ENCODE measurements around the gene POMGNT1. TPM values are rescaled to one million over a fixed set of nuclear protein-coding genes. Genes with fewer than 3 reads are reported as not detected.
A peak's percentile ranks its signal among the peaks of the same experiment; 100 is the strongest.

Gene POMGNT1
- total RNA-seq, 1 donor from 2014 or later = 28.5 TPM

DNA sequence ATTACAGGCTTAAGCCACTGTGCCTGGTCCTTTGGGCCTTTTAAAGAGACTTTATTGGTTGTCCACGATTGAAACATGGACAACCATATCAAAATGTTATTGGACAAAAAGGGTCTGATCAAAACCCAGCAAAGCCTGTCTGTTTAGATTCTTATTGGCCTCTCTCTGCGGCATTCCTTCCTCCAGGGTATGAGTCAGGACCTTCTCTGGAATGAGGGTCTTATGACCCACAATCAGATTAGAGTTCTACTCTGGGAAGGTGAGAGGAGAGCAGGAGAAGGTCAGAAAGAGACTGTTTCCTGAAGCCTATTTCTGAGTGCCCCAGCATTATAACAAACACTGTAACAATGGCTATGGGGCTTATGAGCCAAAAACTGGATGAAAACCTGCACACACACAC is 12.8 kb upstream of the POMGNT1 start:
- H3K36me3 ChIP-seq = no peaks in the 10 kb centered on the region
- no peak overlapping the region for H3K4me3 ChIP-seq
- H3K9me3 ChIP-seq = no peaks in the 10 kb centered on the region
- no peaks in the 10 kb centered on the region for H3K27me3 ChIP-seq
- no peak for TF ChIP-seq POLR2A (IDR thresholded peaks at IDR 0.05)
- no peak for TF ChIP-seq POLR2AphosphoS5 (IDR thresholded peaks at IDR 0.05; ENCODE audit: insufficient read depth in 1 of 2, low read depth in 1 of 2)
- TF ChIP-seq, protein P1, sequence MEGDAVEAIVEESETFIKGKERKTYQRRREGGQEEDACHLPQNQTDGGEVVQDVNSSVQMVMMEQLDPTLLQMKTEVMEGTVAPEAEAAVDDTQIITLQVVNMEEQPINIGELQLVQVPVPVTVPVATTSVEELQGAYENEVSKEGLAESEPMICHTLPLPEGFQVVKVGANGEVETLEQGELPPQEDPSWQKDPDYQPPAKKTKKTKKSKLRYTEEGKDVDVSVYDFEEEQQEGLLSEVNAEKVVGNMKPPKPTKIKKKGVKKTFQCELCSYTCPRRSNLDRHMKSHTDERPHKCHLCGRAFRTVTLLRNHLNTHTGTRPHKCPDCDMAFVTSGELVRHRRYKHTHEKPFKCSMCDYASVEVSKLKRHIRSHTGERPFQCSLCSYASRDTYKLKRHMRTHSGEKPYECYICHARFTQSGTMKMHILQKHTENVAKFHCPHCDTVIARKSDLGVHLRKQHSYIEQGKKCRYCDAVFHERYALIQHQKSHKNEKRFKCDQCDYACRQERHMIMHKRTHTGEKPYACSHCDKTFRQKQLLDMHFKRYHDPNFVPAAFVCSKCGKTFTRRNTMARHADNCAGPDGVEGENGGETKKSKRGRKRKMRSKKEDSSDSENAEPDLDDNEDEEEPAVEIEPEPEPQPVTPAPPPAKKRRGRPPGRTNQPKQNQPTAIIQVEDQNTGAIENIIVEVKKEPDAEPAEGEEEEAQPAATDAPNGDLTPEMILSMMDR (IDR thresholded peaks at IDR 0.05) = no peak
- DNase-seq (ENCODE audit: extremely low spot score in 2 of 2) = no peak
- intact Hi-C loops (cut with DNase I) = no loop called here
- no peak overlapping the region for H3K27ac ChIP-seq
- peaks cover 11% of the 10 kb centered on the region for H3K4me1 ChIP-seq

DNA sequence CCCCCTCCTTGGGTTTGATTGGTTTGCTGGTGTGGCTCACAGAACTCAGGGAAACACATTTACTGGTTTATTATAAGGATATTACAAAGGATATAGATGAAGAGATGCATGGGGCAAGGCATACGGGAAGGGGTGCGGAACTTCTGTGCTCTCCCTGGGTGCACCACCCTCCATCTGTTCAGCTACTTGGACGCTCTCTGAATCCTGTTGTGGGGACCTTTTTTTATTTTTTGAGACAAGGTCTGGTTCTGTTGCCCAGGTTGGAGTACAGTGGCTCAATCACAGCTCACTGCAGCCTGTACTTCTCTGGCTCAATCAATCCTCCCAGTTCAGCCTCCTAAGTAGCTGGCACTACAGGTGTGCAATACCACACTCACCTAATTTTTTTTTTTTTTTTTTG is 12.3 kb upstream of the POMGNT1 start:
- Histone ChIP-seq H3K4me1 (peaks cover 15% of the 10 kb centered on the region), H3K4me3 (no peak overlapping the region), H3K36me3 (no peaks in the 10 kb centered on the region), H3K27me3 (no peaks in the 10 kb centered on the region), H3K27ac (no peak overlapping the region), H3K9me3 (no peaks in the 10 kb centered on the region)
- no peak for DNase-seq (ENCODE audit: extremely low spot score in 2 of 2)
- intact Hi-C loops (cut with DNase I) = no loop called here
- no peak for TF ChIP-seq POLR2AphosphoS5 (IDR thresholded peaks at IDR 0.05; ENCODE audit: insufficient read depth in 1 of 2, low read depth in 1 of 2)
- no peak for TF ChIP-seq POLR2A (IDR thresholded peaks at IDR 0.05)
- TF ChIP-seq, protein P1 (IDR thresholded peaks at IDR 0.05) = no peak

DNA sequence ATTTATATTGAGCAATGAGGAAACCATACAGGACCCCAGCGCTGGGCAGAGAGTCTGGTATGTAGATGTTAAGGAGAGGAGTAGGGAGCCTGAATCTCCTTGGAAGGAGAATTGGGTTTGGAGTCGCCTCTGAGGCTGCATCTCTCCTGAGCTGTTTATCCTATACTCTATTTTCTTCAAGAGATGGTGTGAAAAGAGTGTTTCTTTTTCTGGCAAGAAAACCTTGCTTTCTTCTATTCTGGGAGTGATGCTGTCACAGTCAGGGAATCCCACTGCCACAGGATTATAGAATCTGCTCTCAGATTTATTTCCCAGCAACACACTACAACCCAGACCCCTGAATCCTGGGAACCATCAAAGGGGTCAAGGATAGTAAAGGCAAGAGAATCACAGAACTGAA is 8.2 kb upstream of the POMGNT1 start:
- intact Hi-C loops (cut with DNase I) = no loop called here
- Histone ChIP-seq H3K4me3 (no peak overlapping the region), H3K9me3 (no peaks in the 10 kb centered on the region), H3K27ac (no peak overlapping the region), H3K36me3 (no peaks in the 10 kb centered on the region), H3K4me1 (peaks cover 39% of the 10 kb centered on the region), H3K27me3 (no peaks in the 10 kb centered on the region)
- TF ChIP-seq POLR2A (IDR thresholded peaks at IDR 0.05) (no peak), POLR2AphosphoS5 (IDR thresholded peaks at IDR 0.05; ENCODE audit: insufficient read depth in 1 of 2, low read depth in 1 of 2) (no peak)
- TF ChIP-seq, protein P1 (IDR thresholded peaks at IDR 0.05) = no peak
- DNase-seq (ENCODE audit: extremely low spot score in 2 of 2) = no peak

DNA sequence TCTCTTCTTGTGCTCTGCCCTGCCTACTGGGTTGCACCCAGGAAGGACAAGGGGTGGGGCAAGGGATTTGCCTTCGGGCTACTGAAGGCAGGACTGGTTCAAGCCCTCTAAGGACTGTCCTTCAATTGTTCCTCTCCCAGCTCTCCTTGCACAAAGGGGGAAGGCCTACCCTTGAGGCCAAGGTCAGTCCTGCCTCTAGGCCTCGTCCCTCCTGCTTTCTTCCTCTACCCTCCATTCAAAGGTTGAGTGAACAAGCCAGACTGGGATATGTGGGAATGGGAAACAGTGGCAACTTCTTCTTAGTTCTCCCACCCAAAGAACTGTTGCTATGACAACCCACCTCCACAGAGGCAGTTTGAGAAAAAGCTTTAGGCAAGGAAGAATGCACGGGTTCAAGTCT is 7.6 kb upstream of the POMGNT1 start:
- Histone ChIP-seq H3K9me3 (no peaks in the 10 kb centered on the region), H3K4me3 (no peak overlapping the region), H3K27ac (peak overlapping the region; percentile 94), H3K36me3 (no peaks in the 10 kb centered on the region), H3K27me3 (no peaks in the 10 kb centered on the region), H3K4me1 (peaks cover 39% of the 10 kb centered on the region)
- TF ChIP-seq, protein P1 (IDR thresholded peaks at IDR 0.05) = no peak
- TF ChIP-seq POLR2A (IDR thresholded peaks at IDR 0.05) = no peak
- TF ChIP-seq POLR2AphosphoS5 (IDR thresholded peaks at IDR 0.05; ENCODE audit: insufficient read depth in 1 of 2, low read depth in 1 of 2) = no peak
- no peak for DNase-seq (ENCODE audit: extremely low spot score in 2 of 2)
- intact Hi-C loops (cut with DNase I) = no loop called here

DNA sequence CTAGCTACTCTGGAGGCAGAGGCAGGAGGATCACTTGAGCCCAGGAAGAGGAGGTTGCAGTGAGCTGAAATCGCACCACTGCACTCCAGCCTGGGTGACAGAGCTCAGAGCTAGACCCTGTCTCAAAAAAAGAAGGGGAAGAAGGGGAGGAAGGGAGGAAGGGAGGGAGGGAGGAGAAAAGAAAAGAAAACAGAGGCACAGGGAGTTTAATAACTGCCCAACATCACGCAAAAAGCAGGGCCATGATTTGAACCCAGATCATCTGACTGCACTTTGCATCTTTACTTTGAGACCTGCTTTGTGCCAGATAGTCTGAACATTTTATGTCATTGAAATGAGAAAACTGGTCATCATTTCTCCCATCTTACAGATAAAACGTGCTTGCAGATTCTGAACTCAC is 6.9 kb upstream of the POMGNT1 start:
- DNase-seq (ENCODE audit: extremely low spot score in 2 of 2) = no peak
- Histone ChIP-seq H3K27ac (peak overlapping the region; percentile 94), H3K27me3 (no peaks in the 10 kb centered on the region), H3K4me3 (no peak overlapping the region), H3K4me1 (peaks cover 39% of the 10 kb centered on the region), H3K9me3 (no peaks in the 10 kb centered on the region), H3K36me3 (no peaks in the 10 kb centered on the region)
- intact Hi-C loops (cut with DNase I) = no loop called here
- no peak for TF ChIP-seq POLR2A (IDR thresholded peaks at IDR 0.05)
- TF ChIP-seq, protein P1 (IDR thresholded peaks at IDR 0.05) = no peak
- no peak for TF ChIP-seq POLR2AphosphoS5 (IDR thresholded peaks at IDR 0.05; ENCODE audit: insufficient read depth in 1 of 2, low read depth in 1 of 2)
